SK-N-MC (cell line): ENCODE measurements around the gene SEMA3A.

Experiments
- EZH2 ChIP-seq: fragments of 200-600 bp; sonication (generic); IDR thresholded peaks from one replicate; pipeline ENCODE4 v1.6.1; 2017; ENCODE audit warnings: antibody characterized with exemption
- POLR2AphosphoS5 ChIP-seq: IDR thresholded peaks from 2 replicates; pipeline ENCODE4 v1.6.1; 2012; ENCODE audit warnings: mild to moderate bottlenecking, low read depth, low read length, borderline replicate concordance

DNA sequence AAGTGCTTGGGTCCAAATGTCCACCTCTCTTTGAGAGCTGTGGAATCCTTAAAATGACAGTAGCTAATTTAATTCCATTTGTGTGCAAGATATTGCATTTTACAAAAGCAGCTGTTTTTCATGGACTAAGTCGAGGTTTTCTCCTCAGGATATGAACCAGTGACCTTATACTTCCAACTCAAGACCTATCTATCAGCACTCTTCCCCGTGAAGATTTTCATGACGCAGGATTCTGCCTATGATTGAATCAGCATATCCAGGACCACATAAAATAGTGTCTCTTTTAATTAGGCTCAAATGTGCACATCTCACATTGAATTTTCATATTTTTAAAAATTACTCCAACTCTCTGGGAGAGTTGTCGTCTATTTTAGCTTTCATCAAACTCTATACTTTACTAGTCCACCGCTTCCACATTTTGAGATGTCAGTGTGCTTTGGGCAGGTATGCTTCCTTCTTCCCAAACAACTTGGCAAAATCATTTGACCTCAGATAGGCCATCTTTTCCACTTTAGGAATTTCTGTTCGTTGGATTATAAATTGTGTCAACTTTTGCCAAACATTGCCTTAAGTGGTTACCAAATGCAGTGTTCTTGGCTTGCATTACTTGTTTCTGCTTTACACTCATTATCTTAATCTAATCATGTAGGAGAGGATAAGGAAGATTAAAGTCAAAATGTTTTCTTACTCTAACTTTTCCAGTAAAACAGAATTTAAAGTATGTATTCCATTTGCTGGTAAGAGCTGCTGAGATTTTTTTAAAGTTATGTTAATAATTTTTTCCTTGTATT, 39.4 kb downstream of the SEMA3A start:
- TF ChIP-seq EZH2 (no peak), POLR2AphosphoS5 (no peak)
